Large intestine (tissue), 3 donors: ENCODE measurements around the gene CACNA1D. TPM values are rescaled to one million over a fixed set of nuclear protein-coding genes. Genes with fewer than 3 reads are reported as not detected.
A peak's percentile ranks its signal among the peaks of the same experiment; 100 is the strongest.

Source experiments
- DNase-seq, 2 donors: peaks; one replicate each; pipeline versions ENCODE4 v3.0.0 to v3.0.0-alpha.2; 2013
- H3K27ac ChIP-seq: one replicate; pipeline ENCODE4 v1.5.1; 2013; ENCODE audit warnings: low read length
- H3K27me3 ChIP-seq: 2 replicates; pipeline ENCODE4 v1.6.1; 2013; ENCODE audit warnings: low read length; ENCODE audit not compliant: control insufficient read depth, insufficient read depth
- H3K36me3 ChIP-seq: 2 replicates; pipeline ENCODE4 v1.6.1; 2013; ENCODE audit warnings: low read length; ENCODE audit not compliant: control insufficient read depth, insufficient read depth
- H3K4me1 ChIP-seq: one replicate; pipeline ENCODE4 v1.6.1; 2013; ENCODE audit warnings: low read length; ENCODE audit not compliant: control insufficient read depth, insufficient read depth
- H3K4me3 ChIP-seq: one replicate; pipeline ENCODE4 v1.5.1; 2013; ENCODE audit warnings: low read length
- H3K9me3 ChIP-seq: one replicate; pipeline ENCODE4 v1.6.1; 2013; ENCODE audit warnings: mild to moderate bottlenecking, low read depth, low read length, moderate library complexity; ENCODE audit not compliant: control insufficient read depth
- WGBS: methylation state at CpG from one replicate; pipeline ENCODE4 v1.1.5; 2013; ENCODE audit warnings: low lambda C conversion rate; ENCODE audit not compliant: insufficient coverage; 5-methylcytosine and 5-hydroxymethylcytosine counted together
- polyA plus RNA-seq: library from polyadenylated mRNA; unstranded; fragments of 120-200 nt; gene quantifications from one replicate; pipeline ENCODE4 v1.2.1, GENCODE V29; 2013

CACNA1D gene
- polyA plus RNA-seq, 1 donor, result 58.2 TPM

DNA sequence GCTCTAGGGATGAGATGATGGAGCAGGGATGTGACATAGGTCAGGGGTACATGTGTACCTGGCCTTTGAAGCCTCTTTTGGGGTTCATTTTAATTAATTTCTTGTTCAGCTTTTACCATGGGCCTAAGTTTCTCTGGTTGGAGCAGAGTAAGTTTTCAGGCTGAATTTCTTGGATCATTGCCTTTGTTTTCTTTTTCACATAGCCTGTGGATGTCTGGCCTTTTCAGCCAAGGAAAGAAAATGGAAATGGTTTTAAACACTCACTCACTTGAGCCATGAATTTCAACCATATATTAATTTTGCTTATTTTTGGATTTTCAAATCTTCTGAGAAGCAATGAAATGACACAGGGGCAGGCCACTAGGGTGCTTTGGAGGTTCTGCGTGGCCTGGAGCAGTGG, 30.2 kb downstream of the CACNA1D start:
- Histone ChIP-seq H3K4me1 (peaks cover 12% of the 10 kb centered on the region), H3K4me3 (no peak overlapping the region), H3K27me3 (no peaks in the 10 kb centered on the region), H3K27ac (no peak overlapping the region), H3K36me3 (peaks cover 34% of the 10 kb centered on the region), H3K9me3 (no peaks in the 10 kb centered on the region)
- no CpG with 5 or more reads among the region's 1 CpG for WGBS
- no peak for DNase-seq

DNA sequence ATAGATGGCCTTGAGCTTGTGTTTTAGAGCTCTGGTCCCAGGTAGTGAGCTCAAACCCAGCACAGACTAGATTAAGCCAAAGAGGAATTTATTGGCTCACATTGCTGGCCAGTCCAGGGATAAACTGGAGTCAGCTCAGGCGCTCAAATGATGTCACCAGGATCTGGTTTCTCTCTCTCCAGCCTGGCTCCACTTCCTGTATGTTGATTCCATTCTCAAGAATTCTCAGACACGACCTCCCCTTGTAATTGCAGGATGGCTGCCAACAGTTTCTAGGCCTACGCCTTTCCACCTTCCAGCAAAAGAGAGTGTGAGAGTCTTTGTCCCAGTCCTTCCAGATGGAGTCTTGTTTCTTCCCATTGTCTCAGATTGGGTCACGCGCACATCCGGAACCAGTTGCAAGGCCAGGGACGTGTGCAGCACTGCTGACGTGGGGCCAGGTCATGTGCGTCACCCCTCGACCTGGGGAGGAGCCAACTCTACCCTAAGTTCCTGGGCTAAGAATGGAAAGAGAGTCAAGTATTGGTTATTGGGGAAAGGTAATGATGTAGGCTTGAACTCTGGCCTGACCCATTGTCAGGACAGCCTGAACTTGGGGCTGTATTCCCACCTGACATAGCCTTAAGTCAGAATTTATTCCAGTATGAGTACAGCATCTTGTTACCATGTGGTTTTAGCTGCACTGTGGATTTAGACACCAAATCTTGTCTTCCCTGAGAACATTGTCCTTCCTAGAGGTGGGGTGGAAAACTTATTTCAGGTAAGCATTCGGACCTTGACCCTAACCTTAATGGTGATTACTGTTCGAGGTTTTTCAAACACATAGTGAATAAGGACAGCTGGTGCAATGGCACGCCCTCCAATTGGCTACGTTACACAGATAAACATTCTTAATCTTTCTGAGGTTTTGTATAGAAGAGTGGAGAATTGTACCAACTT, 31.6 kb downstream of the CACNA1D start:
- no CpG with 5 or more reads among the region's 14 CpGs for WGBS
- Histone ChIP-seq H3K4me3 (no peak overlapping the region), H3K27me3 (no peaks in the 10 kb centered on the region), H3K36me3 (peaks cover 34% of the 10 kb centered on the region), H3K4me1 (peaks cover 12% of the 10 kb centered on the region), H3K9me3 (no peaks in the 10 kb centered on the region), H3K27ac (peak overlapping the region; percentile 43)
- peak in 1 of 2 donors; percentile 61 for DNase-seq

DNA sequence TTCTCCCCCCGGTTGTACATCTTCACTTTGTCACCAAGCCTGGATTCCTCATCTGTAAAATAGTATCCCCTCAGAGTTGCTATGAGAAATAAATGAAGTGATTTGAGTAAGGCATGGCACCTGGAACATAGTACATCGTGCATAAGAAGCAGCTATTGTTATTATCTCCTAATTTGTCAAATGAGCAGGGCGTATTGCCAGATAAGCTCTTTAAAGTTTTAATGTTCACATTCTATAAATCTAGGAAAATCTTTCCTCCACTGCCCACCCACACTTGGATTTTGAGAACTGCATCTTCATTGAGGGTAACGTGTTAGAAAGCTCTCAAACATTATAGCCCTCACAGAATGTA, 32.3 kb downstream of the CACNA1D start:
- Histone ChIP-seq H3K4me3 (no peak overlapping the region), H3K27ac (no peak overlapping the region), H3K36me3 (peaks cover 29% of the 10 kb centered on the region), H3K4me1 (peaks cover 12% of the 10 kb centered on the region), H3K27me3 (no peaks in the 10 kb centered on the region), H3K9me3 (no peaks in the 10 kb centered on the region)
- WGBS, result 100% methylated on average over 1 of the region's 4 CpGs
- no peak for DNase-seq

DNA sequence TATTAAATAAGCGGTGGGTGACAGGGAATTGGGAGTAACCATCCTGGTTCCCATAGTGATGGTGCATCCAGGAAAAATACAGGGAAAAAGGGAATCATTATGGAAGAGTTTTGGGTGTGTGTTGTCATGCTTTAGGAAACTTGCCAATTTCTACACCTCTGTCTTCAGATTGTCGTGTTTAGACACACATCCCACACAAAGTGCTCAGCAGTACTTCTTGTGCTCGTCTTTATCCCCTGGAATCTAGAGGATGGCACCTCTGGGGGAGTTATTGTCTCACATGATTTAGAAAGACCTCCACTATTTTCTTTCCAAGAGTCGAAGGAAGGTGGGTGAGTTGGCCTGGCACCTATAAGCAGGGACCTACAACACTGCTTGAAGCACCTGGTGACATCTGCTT, 35.8 kb downstream of the CACNA1D start:
- no peaks in the 10 kb centered on the region for H3K9me3 ChIP-seq
- no peak overlapping the region for H3K27ac ChIP-seq
- no peaks in the 10 kb centered on the region for H3K27me3 ChIP-seq
- no peak overlapping the region for H3K4me3 ChIP-seq
- WGBS, result no CpG with 5 or more reads among the region's 4 CpGs
- H3K36me3 ChIP-seq, result peaks cover 29% of the 10 kb centered on the region
- DNase-seq, result no peak
- peaks cover 12% of the 10 kb centered on the region for H3K4me1 ChIP-seq

DNA sequence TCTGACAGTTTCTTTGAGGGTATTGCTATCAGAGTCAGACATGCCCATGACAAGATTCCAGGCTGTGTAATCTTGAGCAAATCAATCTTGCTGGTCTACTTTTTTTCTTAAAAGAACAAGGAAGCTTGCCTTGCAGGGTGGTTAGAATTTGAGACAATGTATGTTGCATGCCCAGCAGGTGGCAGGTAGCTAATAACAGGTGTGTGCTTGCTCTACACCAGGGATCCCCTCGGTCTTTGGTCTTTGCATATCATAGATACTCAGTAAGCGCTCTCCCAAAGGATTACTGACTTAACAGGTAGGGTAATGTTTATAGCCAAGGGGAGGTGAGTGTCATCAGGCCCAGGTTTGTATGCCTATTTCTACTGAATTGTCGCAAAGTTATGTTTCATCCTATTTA, 37.3 kb downstream of the CACNA1D start:
- WGBS, result no CpG with 5 or more reads among the region's 3 CpGs
- Histone ChIP-seq H3K36me3 (peaks cover 22% of the 10 kb centered on the region), H3K4me1 (peaks cover under 1% of the 10 kb centered on the region), H3K27ac (no peak overlapping the region), H3K9me3 (no peaks in the 10 kb centered on the region), H3K27me3 (no peaks in the 10 kb centered on the region), H3K4me3 (no peak overlapping the region)
- DNase-seq, result peak in 1 of 2 donors; percentile 69

DNA sequence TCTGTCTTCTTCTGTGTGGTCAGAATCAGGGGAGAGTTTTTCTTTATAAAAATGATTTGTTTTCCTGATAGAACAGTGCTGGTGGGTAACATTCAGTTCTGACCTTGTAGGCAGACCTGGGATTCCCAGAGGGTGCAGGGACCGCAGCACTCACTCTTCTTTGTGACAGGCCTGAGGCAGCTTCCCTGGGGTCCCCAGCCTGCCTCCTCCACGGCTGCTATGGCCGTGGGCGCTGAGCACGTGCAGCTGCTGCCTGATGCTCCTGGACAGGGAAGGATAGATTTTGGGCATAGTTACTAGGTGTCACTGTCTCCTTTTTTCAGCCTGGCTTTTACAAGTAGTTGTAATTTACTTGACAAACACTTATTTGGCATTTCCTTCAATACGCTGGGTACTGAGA, 39.1 kb downstream of the CACNA1D start:
- no peak for DNase-seq
- H3K4me3 ChIP-seq, result no peak overlapping the region
- no peaks in the 10 kb centered on the region for H3K9me3 ChIP-seq
- peaks cover 21% of the 10 kb centered on the region for H3K36me3 ChIP-seq
- no peak overlapping the region for H3K27ac ChIP-seq
- WGBS, result 100% methylated on average over 1 of the region's 6 CpGs
- no peaks in the 10 kb centered on the region for H3K27me3 ChIP-seq
- no peaks in the 10 kb centered on the region for H3K4me1 ChIP-seq

DNA sequence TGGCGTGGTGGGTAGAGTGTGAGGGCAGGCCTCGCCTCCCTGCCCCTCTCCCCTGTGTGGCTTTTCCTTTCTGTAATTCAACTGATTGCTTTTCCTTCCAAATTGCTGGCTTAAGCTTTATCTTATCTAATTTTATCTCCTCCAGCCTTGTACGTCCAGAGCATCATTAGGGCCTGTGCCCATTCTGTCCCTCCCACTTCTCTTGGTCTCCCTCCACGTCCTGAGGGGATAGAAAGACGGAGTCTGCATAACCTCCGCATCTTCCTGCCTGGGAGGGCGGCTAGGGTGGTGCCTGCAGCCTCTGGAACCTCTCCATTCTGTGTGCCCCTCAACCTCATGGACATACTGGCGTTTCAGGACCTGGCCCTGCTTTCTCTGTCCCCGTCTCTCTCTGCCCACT, 39.8 kb downstream of the CACNA1D start:
- no peaks in the 10 kb centered on the region for H3K9me3 ChIP-seq
- H3K27ac ChIP-seq, result no peak overlapping the region
- H3K4me1 ChIP-seq, result no peaks in the 10 kb centered on the region
- H3K27me3 ChIP-seq, result no peaks in the 10 kb centered on the region
- H3K36me3 ChIP-seq, result peaks cover 24% of the 10 kb centered on the region
- DNase-seq, result no peak
- no CpG with 5 or more reads among the region's 9 CpGs for WGBS
- no peak overlapping the region for H3K4me3 ChIP-seq

DNA sequence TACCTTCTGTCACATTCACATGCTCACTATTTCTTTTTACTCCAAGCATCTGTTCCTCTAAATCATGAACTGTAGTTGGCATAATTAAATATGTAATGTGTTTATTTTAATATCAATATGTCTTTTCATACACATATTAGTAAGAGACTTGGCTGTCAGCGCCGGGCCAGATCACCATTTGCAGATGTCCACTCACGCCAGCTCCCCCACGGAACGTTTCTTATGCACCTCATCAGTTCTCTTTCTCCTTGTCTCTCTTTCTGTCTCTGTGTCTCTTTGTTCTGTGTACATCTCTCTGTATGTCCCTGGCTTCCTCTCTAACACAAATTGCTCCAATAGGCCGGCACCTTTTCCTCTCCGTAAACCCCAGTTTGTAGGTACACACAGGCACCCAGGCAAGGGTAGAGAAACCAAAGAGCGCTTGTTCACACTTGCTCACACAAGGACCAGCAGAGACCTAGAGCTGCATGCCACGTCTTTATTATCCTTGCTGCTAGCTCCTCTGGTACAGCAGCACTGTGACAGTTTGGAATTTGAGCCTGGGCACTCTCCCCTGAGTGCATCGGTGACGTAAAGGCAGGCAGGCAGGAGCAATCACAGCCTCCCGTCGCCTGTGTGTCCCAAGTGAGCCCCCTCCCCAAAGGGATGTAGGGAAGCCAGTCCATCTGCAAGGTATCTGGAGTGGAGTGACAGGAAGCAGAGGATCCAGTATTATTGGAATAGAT, 40.4 kb downstream of the CACNA1D start:
- DNase-seq, result no peak
- WGBS, result 82% methylated on average over 4 of the region's 13 CpGs
- Histone ChIP-seq H3K36me3 (peaks cover 24% of the 10 kb centered on the region), H3K27ac (no peak overlapping the region), H3K27me3 (no peaks in the 10 kb centered on the region), H3K4me1 (no peaks in the 10 kb centered on the region), H3K9me3 (no peaks in the 10 kb centered on the region), H3K4me3 (no peak overlapping the region)

DNA sequence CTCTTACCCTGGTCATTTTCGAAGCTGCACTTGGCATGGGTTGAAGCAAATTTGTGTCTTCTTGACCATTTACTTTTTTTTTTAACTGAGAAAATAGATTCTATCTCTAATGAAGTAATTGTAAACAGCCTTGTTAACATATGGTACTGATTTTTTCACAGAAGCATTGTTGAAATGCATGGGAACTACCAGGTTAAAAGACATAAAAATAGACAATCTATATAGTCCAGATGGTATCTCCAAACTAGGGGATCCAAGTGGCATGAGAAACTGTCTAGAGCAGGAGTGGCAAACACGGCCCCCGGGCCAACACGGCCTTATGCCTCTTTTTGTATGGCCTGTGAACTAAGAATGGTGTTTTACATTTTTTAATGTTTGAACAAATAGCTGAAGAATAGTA, 41.9 kb downstream of the CACNA1D start:
- WGBS, result 100% methylated on average over 2 of the region's 4 CpGs
- H3K27ac ChIP-seq, result no peak overlapping the region
- H3K36me3 ChIP-seq, result peaks cover 24% of the 10 kb centered on the region
- H3K27me3 ChIP-seq, result no peaks in the 10 kb centered on the region
- no peaks in the 10 kb centered on the region for H3K4me1 ChIP-seq
- no peaks in the 10 kb centered on the region for H3K9me3 ChIP-seq
- DNase-seq, result no peak
- H3K4me3 ChIP-seq, result no peak overlapping the region

DNA sequence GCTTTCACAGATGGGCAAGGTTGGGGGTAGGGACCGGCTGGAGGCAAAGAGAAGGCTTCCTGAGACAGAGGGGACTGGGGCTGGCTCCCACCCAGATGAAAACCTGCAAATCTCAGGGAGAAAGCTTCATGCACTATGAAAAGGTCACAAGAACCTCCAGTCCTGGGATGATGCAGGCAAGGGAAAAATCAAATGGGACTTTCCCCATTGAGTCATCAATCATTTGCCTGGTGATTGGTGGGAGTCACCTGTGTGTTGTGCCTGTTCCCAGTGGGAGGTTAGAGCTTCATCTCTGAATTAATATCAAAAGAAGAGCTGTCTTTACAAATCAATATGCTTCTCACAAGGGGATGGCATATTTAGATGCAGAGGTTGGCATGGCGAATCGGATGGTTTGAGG, 49.9 kb downstream of the CACNA1D start:
- H3K36me3 ChIP-seq, result no peaks in the 10 kb centered on the region
- no peaks in the 10 kb centered on the region for H3K9me3 ChIP-seq
- no peak overlapping the region for H3K27ac ChIP-seq
- no peak overlapping the region for H3K4me3 ChIP-seq
- DNase-seq, result no peak
- H3K27me3 ChIP-seq, result no peaks in the 10 kb centered on the region
- H3K4me1 ChIP-seq, result no peaks in the 10 kb centered on the region
- WGBS, result no CpG with 5 or more reads among the region's 3 CpGs
